ENCODE results near the gene TEAD4. TPM values are rescaled to one million over a fixed set of nuclear protein-coding genes. Genes with fewer than 3 reads are reported as not detected.

TEAD4 gene
- total RNA-seq, 1 experiment from 2014 or later: 43.2 TPM

GRCh38 chr12:2992724-2993123 lies 33.5 kb downstream of the TEAD4 start:
- no peak for DNase-seq (ENCODE audit: low read depth, low spot score)
- H3K27me3 ChIP-seq (ENCODE audit: insufficient read depth, low read length): no peaks in the 10 kb centered on the region
- H3K27ac ChIP-seq (ENCODE audit: low read depth, low read length): no peak overlapping the region
- RAD21 ChIA-PET (ENCODE audit: low non-redundant PET in 1 of 2, low total read pairs in 2 of 2, uncharacterized antibody in 2 of 2, unreplicated experiment in 2 of 2): no interaction called here
- CTCF ChIA-PET: no interaction called here
- intact Hi-C loops (cut with micrococcal nuclease): no loop called here
- ATAC-seq: no peak
- TF ChIP-seq, protein P1, sequence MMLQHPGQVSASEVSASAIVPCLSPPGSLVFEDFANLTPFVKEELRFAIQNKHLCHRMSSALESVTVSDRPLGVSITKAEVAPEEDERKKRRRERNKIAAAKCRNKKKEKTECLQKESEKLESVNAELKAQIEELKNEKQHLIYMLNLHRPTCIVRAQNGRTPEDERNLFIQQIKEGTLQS (IDR thresholded peaks at IDR 0.05): no peak
- TF ChIP-seq POLR2AphosphoS5 (IDR thresholded peaks at IDR 0.05; ENCODE audit: low read depth, low read length) (no peak), SIN3A (IDR thresholded peaks at IDR 0.05; ENCODE audit: low read depth) (no peak), RAD21 (IDR thresholded peaks at IDR 0.05; ENCODE audit: low read depth) (no peak)
- no peaks in the 10 kb centered on the region for H3K9me2 ChIP-seq (ENCODE audit: insufficient read depth)
- no peak overlapping the region for H3K4me3 ChIP-seq (replicated peaks in 1 of 2; ENCODE audit: low read depth in 1 of 2, low read length in 2 of 2)
- no peak overlapping the region for H3K4me2 ChIP-seq (ENCODE audit: low read length)
- H3K9ac ChIP-seq (ENCODE audit: low read length): no peak overlapping the region
- POLR2A ChIA-PET: no interaction called here
- no peaks in the 10 kb centered on the region for H3K4me1 ChIP-seq (ENCODE audit: control insufficient read depth in 1 of 2, insufficient read depth in 2 of 2, low read length in 2 of 2)
- H4K20me1 ChIP-seq (ENCODE audit: insufficient read depth): no peaks in the 10 kb centered on the region; the same call in 1 of the 2 replicates
- H3K36me3 ChIP-seq (ENCODE audit: control insufficient read depth in 1 of 2, insufficient read depth in 2 of 2, low read length in 2 of 2): peaks cover 0 to 11% of the 10 kb centered on the region in 2 experiments; a peak in 1 of 4 replicates
- peaks cover 39% of the 10 kb centered on the region for H3K79me2 ChIP-seq (ENCODE audit: insufficient read depth, low read length)
- no TSS peak for BruUV-seq (replicated peaks)
- no peaks in the 10 kb centered on the region for H3K9me3 ChIP-seq (ENCODE audit: control insufficient read depth in 1 of 2, insufficient read depth in 1 of 2, low read depth in 1 of 2, low read length in 2 of 2)
- H2AFZ ChIP-seq (ENCODE audit: low read depth, low read length, poor library complexity, severe bottlenecking): no peak overlapping the region

DNA sequence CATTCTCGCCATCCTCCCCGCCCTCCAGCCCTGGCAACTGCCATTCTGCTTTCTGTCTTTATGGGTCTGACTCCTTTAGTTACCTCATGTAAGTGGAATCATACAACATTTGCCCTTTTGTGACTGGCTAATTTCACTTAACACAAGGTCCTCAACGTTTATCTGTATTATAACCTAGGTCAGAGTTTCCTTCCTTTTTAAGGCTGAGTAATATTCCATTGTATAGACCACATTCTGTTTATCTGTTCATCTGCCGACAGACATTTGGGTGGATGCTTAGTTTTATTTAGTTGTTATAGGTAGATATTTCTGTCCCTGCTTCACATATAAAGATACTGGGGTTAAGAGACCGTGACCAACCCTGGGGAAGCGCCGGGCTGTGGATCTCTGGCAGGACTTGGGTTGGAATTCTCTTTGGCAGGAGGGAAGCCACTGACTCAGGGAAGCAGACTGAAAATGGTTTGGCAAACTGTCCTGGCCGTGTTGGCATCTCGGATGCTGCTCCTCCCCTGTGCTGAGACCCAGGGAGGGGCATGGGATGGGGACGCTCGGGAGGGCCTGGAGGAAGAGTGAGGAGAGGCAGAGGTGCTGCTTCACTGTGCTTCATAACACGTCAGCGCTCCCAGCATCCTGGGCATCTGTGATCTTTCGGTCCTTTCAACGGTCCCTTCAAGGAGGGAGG lies 38.9 kb downstream of the TEAD4 start:
- intact Hi-C loops (cut with micrococcal nuclease): no loop called here
- Histone ChIP-seq H3K27ac (ENCODE audit: low read depth, low read length) (no peak overlapping the region), H2AFZ (ENCODE audit: low read depth, low read length, poor library complexity, severe bottlenecking) (no peak overlapping the region), H3K4me3 (replicated peaks in 1 of 2; ENCODE audit: low read depth in 1 of 2, low read length in 2 of 2) (no peak overlapping the region), H3K36me3 (ENCODE audit: control insufficient read depth in 1 of 2, insufficient read depth in 2 of 2, low read length in 2 of 2) (peaks cover 0 to 11% of the 10 kb centered on the region in 2 experiments; a peak in 1 of 4 replicates), H3K9me3 (ENCODE audit: control insufficient read depth in 1 of 2, insufficient read depth in 1 of 2, low read depth in 1 of 2, low read length in 2 of 2) (no peaks in the 10 kb centered on the region), H3K9ac (ENCODE audit: low read length) (no peak overlapping the region), H3K4me2 (ENCODE audit: low read length) (no peak overlapping the region), H3K79me2 (ENCODE audit: insufficient read depth, low read length) (peaks cover 19% of the 10 kb centered on the region; the same call in 1 of the 2 replicates), H3K27me3 (ENCODE audit: insufficient read depth, low read length) (no peaks in the 10 kb centered on the region), H4K20me1 (ENCODE audit: insufficient read depth) (no peaks in the 10 kb centered on the region), H3K4me1 (ENCODE audit: control insufficient read depth in 1 of 2, insufficient read depth in 2 of 2, low read length in 2 of 2) (no peaks in the 10 kb centered on the region), H3K9me2 (ENCODE audit: insufficient read depth) (no peaks in the 10 kb centered on the region)
- DNase-seq (ENCODE audit: low read depth, low spot score) (no peak), ATAC-seq (no peak)
- POLR2A ChIA-PET: no interaction called here
- RAD21 ChIA-PET (ENCODE audit: low non-redundant PET in 1 of 2, low total read pairs in 2 of 2, uncharacterized antibody in 2 of 2, unreplicated experiment in 2 of 2): no interaction called here
- CTCF ChIA-PET: no interaction called here
- BruUV-seq (replicated peaks): no TSS peak
- TF ChIP-seq, protein P2, sequence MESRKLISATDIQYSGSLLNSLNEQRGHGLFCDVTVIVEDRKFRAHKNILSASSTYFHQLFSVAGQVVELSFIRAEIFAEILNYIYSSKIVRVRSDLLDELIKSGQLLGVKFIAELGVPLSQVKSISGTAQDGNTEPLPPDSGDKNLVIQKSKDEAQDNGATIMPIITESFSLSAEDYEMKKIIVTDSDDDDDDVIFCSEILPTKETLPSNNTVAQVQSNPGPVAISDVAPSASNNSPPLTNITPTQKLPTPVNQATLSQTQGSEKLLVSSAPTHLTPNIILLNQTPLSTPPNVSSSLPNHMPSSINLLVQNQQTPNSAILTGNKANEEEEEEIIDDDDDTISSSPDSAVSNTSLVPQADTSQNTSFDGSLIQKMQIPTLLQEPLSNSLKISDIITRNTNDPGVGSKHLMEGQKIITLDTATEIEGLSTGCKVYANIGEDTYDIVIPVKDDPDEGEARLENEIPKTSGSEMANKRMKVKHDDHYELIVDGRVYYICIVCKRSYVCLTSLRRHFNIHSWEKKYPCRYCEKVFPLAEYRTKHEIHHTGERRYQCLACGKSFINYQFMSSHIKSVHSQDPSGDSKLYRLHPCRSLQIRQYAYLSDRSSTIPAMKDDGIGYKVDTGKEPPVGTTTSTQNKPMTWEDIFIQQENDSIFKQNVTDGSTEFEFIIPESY (IDR thresholded peaks at IDR 0.05; ENCODE audit: extremely low read depth, insufficient replicate concordance, low read length): no peak
- TF ChIP-seq REST (IDR thresholded peaks at IDR 0.05; ENCODE audit: low read depth) (no peak), CEBPB (IDR thresholded peaks at IDR 0.05; ENCODE audit: low read depth) (no peak), RAD21 (IDR thresholded peaks at IDR 0.05; ENCODE audit: low read depth) (no peak), FOSL1 (IDR thresholded peaks at IDR 0.05; ENCODE audit: low read depth) (no peak), ZFX (IDR thresholded peaks at IDR 0.05) (no peak), EGR1 (IDR thresholded peaks at IDR 0.05; ENCODE audit: low read depth) (no peak), ELF1 (IDR thresholded peaks at IDR 0.05; ENCODE audit: borderline replicate concordance, low read depth) (no peak), JUND (IDR thresholded peaks at IDR 0.05) (no peak), SRF (IDR thresholded peaks at IDR 0.05; ENCODE audit: low read depth) (no peak)
